ENCODE results near the gene IGSF11.
"Not testable (repeated sequence)": the region's sequence is repeated elsewhere in the genome, so short reads cannot be mapped to it uniquely, and the experiment has no call there.

IGSF11 gene

DNA sequence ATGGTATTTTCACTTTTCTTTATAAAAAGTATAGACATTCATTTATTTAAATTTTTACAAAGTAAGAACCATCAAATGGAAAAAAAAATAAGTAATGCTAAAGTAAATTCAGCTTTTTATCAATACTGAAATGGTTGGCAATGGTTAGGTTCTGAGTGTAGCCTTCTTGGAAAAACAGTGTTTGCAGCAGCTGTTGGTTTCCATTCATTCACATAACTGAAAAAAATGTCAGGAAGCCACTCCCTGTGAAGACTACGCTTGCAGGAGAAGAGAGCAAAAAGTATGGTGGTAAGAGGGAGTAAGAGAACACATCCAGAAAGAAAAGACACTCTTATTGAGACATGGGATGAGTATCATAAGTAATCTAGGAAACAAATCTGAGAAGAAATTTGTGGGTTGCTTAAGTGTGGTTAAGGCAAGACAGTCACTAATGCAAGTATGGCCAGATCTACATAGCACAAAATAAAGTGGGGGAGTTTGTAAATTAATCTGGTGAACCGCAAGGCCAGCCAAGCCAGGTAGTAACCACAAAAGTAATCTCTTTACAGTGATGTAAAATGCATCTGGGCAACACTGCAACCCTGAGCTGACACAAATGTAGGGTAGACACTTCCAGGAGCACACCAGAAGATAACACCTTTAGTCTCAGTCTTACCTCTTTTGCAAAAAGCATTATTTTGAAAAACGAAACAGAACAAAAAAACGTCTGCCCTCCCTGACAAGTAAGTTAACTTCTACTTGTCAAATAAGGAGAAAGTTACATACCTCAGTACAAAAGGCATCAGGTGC is 133.7 kb downstream of the IGSF11 start:
- no peak for DNase-seq
- intact Hi-C loops (cut with DNase I), result no loop called here

GRCh38 chr3:118890206-118890605 is 144.4 kb downstream of the IGSF11 start:
- DNase-seq, result no peak
- intact Hi-C loops (cut with DNase I), result no loop called here

- DNase-seq, result no peak
- intact Hi-C loops (cut with DNase I), result loop anchor here (5.0 kb wide), 1 partner anchor 98 kb away; no protein-coding TSS in a partner anchor
Measured at GRCh38 chr3:118889691-118890090, 145.0 kb downstream of the IGSF11 start.

DNA sequence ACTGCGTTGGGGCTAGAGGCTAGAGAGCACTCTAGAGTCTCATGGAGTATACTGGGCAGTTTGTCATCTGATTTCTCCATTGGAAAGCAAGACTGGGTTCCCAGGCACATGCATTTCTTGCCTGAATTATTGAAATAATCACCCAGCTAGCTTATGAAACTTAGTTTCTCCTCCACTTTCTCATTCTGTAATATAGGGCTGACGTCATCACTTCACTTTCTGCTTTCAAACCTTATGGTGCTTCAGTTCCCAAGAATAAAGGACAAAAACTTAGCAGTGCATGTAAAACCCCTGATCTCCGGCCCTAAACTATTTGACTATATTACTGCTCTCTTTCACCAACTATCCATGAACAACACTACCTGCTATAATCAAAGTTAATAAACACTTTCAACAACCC is 147.9 kb downstream of the IGSF11 start:
- intact Hi-C loops (cut with DNase I), result loop anchor here (5.0 kb wide), 1 partner anchor 101 kb away; no protein-coding TSS in a partner anchor
- DNase-seq, result no peak

GRCh38 chr3:118884748-118885206 is 149.9 kb downstream of the IGSF11 start:
- intact Hi-C loops (cut with DNase I), result loop anchor here (1.0 to 5.0 kb wide), 2 partner anchors 103 to 151 kb away; no protein-coding TSS in a partner anchor
- peak; percentile 52 to 97 (median 84) for DNase-seq

- intact Hi-C loops (cut with DNase I), result loop anchor here (1.0 to 2.0 kb wide), 2 partner anchors 216 to 358 kb away; partner anchors contain the start of gene B4GALT4
- peak in 8 of 10 donors; percentile 23 to 89 (median 76) for DNase-seq
Measured at GRCh38 chr3:118882353-118882947, 152.2 kb downstream of the IGSF11 start.

GRCh38 chr3:118868051-118868450 is 166.6 kb downstream of the IGSF11 start:
- no peak for DNase-seq
- intact Hi-C loops (cut with DNase I), result no loop called here

GRCh38 chr3:118863731-118864322 is 170.8 kb downstream of the IGSF11 start:
- DNase-seq, result no peak
- intact Hi-C loops (cut with DNase I), result no loop called here

DNA sequence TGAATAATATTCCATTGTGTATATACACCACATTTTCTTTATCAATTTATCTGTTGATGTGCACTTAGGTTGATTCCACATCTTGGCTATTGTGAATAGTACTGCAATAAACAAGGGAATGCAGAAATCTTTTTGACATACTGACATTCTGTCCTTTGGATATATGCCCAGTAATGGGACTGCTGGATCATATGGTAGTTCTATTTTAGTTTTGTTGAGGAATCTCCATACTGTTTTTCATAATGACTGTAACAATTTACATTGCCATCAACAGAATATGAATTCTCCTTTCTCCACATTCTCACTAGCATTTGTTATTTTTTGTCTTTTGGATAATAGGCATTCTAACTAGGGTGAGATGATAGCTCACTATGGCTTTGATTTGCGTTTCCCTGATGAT is 174.7 kb downstream of the IGSF11 start:
- intact Hi-C loops (cut with DNase I), result no loop called here
- no peak for DNase-seq

DNA sequence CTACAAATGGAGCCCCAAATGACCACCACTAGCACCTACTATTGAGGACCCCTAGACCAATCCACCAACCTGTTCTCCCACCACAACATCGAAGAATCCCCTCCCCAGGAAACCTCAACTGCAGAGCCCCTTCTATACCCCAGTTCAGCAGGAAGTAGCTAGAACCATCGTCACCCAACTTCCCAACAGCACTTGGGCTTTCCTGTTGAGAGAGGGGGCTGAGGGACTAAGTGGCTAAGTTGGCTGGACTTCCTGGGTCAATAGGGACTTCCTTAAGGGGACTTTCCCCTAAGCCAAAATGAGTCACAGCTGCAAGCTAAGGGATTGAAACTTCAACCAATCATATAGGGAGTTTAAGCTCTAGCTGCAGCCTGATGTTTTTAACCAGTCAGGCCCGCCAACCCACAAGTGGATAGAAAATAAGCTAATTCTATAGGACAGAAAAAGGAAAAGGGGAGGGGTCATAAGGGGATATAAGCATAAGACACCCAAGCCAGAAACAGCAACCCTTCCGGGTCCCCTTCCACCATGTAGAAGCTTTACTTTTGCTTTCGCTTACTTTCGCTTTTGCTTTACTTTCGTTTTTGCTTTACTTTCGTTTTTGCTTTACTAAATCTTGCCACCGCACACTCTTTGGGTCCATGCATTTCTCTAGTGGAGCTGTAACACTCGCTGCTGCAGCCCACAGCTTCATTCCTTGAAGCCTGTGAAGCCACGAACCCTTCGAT is 183.0 kb downstream of the IGSF11 start:
- DNase-seq; intact Hi-C loops (cut with DNase I): not testable (repeated sequence)

DNA sequence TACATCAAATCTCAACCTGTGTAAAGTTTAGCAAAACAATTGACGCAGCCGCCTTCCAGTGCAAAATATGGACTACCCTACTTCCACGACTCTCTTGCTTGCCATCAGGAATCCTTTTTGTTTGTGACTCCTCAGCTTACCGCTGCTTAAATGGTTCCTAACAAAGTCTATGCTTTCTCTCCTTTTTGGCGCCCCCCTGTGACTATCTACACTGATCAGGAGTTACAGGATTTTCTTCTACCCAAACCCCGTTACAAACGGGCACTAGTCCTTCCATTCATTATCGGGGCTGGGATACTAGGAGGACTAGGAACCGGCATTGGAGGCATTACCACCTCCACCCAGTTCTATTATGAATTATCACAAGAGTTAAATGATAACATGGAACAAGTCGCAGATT is 184.0 kb downstream of the IGSF11 start:
- intact Hi-C loops (cut with DNase I), result no loop called here
- DNase-seq, result no peak
